NCI-H82 treated with DMSO at 0.1 percent for 48 hours (cell line): Measurements from ENCODE around the gene GABRG1.

ENCODE experiments used
- DNase-seq: peaks from one replicate; lab custom pipeline; 2025; ENCODE audit not compliant: unreplicated experiment; lab: John Stamatoyannopoulos, UW

GABRG1 gene

DNA sequence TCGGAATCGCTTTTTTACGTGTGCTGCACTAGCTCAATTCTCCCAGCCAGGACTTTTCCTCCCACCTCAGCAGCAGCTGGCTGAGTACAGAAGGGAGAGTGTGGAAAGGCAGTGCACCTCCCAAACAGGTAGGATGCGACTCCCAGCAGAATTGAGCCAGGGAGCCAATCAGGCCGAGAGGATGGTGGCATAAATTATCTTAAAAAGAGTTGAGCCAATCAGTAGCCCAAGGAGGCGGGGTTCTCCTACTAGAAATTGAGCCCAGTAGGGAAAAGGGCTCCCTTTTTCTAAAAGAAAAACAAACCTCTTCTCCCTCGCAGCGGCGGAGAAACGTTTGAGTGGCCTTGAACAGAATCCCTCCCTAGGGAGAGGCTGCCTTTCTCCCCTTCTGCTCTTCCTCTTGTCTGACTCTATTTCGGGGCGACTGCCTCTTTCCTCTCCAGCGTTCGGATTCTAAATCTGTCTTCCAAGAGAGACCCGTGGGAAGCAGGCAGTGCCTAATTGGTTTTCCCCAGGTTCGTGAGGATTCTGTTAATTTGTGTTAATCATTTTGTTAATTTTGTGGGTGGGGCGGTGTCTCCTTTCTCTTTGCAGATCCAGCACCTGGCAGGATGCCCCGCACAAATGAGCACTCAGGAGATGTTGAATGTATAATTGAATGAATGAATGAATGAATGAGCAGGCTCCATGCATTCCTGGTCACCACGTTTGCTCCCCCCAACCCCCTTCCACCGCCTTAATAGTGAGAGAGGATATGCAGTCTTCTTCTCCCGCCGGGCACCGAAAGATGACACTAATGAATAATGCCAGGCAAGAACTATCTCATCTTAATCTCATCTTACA lies at the start of gene GABRG1:
GABRG1 (minus strand) TSS at position 142 of the 843 bp plus-strand sequence; CDS start at position 1, 141 bp downstream.
- DNase-seq: no peak

DNA sequence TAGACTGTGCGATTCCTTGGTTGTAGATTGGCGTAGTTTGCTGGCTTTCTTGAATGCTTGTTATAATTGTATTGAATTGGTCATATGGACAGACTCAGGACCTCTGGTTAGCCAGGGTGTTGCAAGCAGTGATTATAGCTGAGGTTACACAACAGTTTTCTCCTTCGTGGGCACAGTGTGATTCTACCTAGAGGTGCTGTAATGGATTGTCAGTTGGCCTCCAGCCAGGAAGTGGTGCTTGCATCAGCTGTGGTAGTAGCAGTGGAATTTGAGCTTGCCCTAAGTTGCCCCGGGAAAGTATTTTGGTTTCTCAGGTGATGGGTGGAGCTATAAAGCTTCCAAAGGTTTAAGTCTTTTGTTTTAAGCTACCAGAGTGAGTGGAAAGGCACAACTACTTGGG lies 23.1 kb upstream of the GABRG1 start:
- no peak for DNase-seq

GRCh38 chr4:46131498-46132057 lies 7.7 kb upstream of the GABRG1 start:
- DNase-seq: no peak

- DNase-seq: no peak
These were observed 1.0 kb upstream of the GABRG1 start for GRCh38 chr4:46124773-46125413.

GRCh38 chr4:46081674-46082073 lies 42.2 kb downstream of the GABRG1 start:
- DNase-seq: no peak

DNA sequence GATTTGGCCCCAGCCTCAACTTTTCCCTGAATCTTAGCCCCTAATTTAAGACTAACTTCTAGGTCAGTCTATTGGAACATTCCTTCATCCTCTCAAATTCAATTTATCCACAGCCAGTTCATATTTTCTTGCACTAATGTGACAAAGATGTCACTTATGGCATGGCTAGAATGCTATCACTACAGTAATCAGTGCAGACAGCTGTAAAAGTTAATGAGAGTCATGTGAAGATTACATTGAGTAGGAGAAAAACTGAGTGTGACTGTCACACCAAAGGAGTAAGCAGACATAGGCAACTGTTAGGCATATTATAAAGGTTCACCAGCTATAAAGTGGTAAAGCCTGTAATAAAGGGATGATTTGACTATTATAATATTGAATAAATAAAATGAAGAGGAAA lies 42.6 kb downstream of the GABRG1 start:
- no peak for DNase-seq

- no peak for DNase-seq
These were observed 50.1 kb downstream of the GABRG1 start for GRCh38 chr4:46073778-46074177.

DNA sequence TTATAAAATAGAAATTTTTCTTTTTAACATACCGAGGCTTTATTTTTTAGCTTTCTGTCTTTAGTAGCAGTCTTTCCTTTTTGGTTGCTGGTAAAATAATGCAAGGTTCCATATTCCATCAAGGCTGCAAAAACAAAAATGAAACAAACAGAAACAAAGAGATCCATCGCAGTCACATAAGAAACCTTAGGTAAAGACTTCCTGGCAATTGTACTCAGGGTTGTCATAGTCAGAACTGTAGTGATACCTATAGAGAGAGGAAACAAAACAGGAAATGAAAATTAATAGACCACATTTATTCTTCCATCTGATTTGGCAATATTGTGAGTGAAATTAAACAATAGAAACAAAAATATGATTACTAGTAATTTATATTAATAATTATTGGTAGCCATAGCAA lies 72.5 kb downstream of the GABRG1 start:
- no peak for DNase-seq

- DNase-seq: no peak
These were observed 91.8 kb downstream of the GABRG1 start for GRCh38 chr4:46032056-46032455.

DNA sequence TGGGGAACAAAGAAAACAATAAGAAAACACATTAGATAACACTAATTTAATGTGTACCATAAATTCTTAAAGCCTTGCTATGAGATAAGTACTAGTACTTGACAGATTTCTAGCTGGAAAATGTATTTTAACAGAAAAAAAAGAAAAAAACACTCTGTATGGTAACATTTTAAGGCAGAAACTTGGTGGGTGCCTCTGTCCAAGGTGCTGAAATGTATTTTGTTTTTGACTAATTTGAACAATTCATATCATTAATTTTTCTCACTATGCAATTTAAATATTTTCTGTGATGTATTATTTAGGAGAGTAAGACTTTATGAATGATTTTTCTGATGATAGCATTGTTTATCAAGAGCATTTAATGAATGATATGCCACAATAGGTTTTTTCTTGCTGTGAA lies 107.5 kb downstream of the GABRG1 start:
- no peak for DNase-seq

- no peak for DNase-seq
These were observed 131.1 kb downstream of the GABRG1 start for GRCh38 chr4:45992728-45993127.

DNA sequence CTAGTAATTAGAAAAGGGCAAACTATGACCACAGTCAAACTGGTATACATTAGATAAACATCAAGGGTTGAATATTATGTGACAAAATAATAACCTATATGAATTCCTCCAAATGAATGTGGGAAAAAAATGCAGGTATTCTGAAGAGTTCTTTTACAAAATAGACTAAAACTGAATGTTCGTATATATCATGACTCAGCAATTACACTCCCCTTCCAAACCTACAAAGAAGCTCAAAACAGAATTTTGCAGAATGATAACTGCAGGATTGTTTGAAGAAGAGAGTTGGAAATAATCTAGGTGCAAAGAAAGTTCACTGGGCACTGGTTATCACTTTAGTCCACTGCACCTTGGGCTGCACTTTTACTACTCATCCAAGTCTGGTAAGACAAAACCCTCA lies 134.1 kb downstream of the GABRG1 start:
- DNase-seq: no peak

GRCh38 chr4:45987858-45988257 lies 136.0 kb downstream of the GABRG1 start:
- no peak for DNase-seq
